Right lobe of liver (tissue), 4 donors: ENCODE measurements around the gene ADM.

ENCODE experiments used
- CTCF ChIP-seq, 4 donors: fragments of 200-600 bp in 3 of 4; fragments of 450-650 bp in 1 of 4; IDR thresholded peaks; one replicate each; pipeline versions ENCODE4 v1.5.1 to v1.8.0; 2016 to 2022; ENCODE audit warnings: antibody characterized with exemption in 4 of 4, mild to moderate bottlenecking in 2 of 4
- POLR2A ChIP-seq: fragments of 450-650 bp; IDR thresholded peaks from one replicate; pipeline ENCODE4 v1.6.1; 2017; ENCODE audit warnings: antibody characterized with exemption, mild to moderate bottlenecking
- donor health status: DM: no; HTN: no; CAD: no.
- donor health status: DM: no; HTN: no; CAD: no.
- donor health status: DM: no; HTN: yes; CAD: no.

GRCh38 chr11:10329935-10330334 lies 25.1 kb downstream of the ADM start:
- TF ChIP-seq CTCF (IDR thresholded peaks at IDR 0.05) (no peak), POLR2A (no peak)
